ENCODE results near the gene MBP. TPM values are rescaled to one million over a fixed set of nuclear protein-coding genes. Genes with fewer than 3 reads are reported as not detected.

Gene MBP
- total RNA-seq, 1 experiment from 2014 or later: 47.4 TPM

DNA sequence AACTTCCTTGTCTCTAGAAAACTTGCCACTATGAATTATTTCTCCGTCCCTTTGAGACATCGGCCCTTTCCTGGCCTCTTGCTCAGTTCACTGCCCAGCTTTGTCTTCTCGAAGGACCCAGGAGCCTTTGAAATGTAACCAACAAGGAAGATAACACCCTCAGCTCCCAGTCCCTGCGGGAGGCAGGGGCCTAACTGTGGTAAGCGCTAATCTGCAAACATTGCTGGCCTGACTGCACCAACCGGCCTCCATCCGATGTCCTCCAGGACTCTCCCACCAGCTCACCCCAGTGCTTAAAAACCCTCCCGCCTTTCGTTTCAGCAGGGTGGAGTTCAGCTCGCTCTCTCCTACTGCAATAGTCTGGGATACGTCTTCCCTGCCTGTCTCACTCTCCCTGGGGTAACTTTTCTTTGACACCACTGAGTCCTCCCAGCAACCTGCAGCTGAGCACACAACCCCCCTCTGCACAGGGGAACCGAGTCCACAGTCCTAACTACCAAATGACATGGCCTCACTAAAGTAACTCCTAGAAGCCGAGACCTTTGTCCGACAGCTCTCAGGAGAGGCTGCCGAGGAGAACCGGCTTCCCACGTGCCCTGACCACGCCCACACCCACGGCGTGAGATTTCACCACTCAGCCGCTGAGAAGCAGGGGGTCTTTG is 76.1 kb downstream of the MBP start:
- DNase-seq: no peak
- ChIA-PET POLR2A (ENCODE audit: unreplicated experiment) (no interaction called here), CTCF (no interaction called here)
- H4K20me1 ChIP-seq (ENCODE audit: low read length): no peaks in the 10 kb centered on the region
- peaks cover 32% of the 10 kb centered on the region for H3K4me1 ChIP-seq (ENCODE audit: insufficient read depth, low read length)
- H3K4me2 ChIP-seq (ENCODE audit: low read length): no peak overlapping the region
- no peaks in the 10 kb centered on the region for H3K9me2 ChIP-seq (replicated peaks; ENCODE audit: low read length)
- TF ChIP-seq, protein P1, sequence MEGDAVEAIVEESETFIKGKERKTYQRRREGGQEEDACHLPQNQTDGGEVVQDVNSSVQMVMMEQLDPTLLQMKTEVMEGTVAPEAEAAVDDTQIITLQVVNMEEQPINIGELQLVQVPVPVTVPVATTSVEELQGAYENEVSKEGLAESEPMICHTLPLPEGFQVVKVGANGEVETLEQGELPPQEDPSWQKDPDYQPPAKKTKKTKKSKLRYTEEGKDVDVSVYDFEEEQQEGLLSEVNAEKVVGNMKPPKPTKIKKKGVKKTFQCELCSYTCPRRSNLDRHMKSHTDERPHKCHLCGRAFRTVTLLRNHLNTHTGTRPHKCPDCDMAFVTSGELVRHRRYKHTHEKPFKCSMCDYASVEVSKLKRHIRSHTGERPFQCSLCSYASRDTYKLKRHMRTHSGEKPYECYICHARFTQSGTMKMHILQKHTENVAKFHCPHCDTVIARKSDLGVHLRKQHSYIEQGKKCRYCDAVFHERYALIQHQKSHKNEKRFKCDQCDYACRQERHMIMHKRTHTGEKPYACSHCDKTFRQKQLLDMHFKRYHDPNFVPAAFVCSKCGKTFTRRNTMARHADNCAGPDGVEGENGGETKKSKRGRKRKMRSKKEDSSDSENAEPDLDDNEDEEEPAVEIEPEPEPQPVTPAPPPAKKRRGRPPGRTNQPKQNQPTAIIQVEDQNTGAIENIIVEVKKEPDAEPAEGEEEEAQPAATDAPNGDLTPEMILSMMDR (conservative IDR thresholded peaks at IDR 0.05; ENCODE audit: low read depth, low read length): no peak
- TF ChIP-seq EZH2phosphoT487 (IDR thresholded peaks at IDR 0.05; ENCODE audit: borderline replicate concordance, low read length) (no peak), EZH2 (IDR thresholded peaks at IDR 0.05; ENCODE audit: low read length, unreplicated experiment) (no peak)
- BruUV-seq (replicated peaks): no TSS peak
- intact Hi-C loops (cut with micrococcal nuclease): loop anchor here (5.0 kb wide), 1 partner anchor 254 kb away; no protein-coding TSS in a partner anchor
- H3K79me2 ChIP-seq (ENCODE audit: low read length): peaks cover 37% of the 10 kb centered on the region
- no peaks in the 10 kb centered on the region for H3K27me3 ChIP-seq (ENCODE audit: low read length)
- H3K36me3 ChIP-seq (ENCODE audit: low read depth, low read length): peaks cover 2% of the 10 kb centered on the region; the same call in 1 of the 2 replicates
- ATAC-seq: no peak
- peak overlapping the region; percentile 98 for H3K27ac ChIP-seq (ENCODE audit: low read length)
- no peaks in the 10 kb centered on the region for H3K9me3 ChIP-seq (ENCODE audit: low read length)
- H3K4me3 ChIP-seq (ENCODE audit: low read length): no peak overlapping the region
- peaks cover 8% of the 10 kb centered on the region for H3F3A ChIP-seq (ENCODE audit: low read length, unreplicated experiment)
- peak overlapping the region; percentile 99 for H3K9ac ChIP-seq (ENCODE audit: low read length)
- no peak overlapping the region for H2AFZ ChIP-seq (ENCODE audit: low read length)

DNA sequence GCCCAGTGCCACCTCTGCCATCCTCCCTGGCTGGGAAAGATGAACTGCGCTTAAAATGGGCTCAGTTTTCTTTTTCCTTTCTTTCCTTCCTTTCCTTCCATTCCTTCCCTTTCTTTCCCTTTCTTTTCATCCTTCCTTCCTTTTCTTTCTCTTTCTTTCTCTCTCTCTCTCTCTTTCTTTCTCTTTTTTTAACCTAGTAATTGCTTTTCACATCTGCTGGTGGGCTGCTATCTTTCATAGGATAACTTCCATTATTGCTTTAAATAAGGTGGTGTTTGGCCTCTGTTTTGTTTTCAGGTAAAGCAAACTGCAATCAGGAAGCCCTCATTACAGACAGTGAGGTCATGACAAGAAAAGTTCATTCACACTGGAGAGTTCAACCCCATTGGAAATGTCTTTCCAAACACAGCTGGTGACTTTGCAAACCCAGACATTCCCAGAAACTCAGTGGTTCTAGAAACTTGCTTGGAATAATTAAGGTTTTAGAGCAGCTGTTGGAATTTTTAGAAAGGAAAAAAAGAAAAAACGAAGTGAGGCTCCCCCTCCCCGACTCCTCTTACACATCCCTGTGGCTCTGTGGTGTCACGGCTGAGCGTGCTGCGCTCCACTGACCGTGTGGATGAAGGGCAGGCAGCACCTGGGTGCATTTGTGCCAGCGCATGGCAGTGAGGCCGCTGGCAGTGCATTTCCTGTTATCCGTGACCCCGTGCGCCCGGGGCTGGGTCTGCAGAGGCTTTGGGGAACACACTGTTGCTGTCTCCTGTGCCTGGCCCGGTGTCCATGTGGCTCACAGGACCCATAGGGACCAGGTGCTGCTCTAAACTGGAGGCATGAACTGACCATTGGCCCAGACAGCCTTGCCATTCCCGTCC is 76.9 kb downstream of the MBP start:
- CTCF ChIA-PET: interaction anchor here (0.6 to 1.1 kb wide), 7 partner anchors 10 to 312 kb away, joined by 3 to 9 read pairs (median 3); no protein-coding TSS in a partner anchor
- peak overlapping the region; percentile 99 for H3K9ac ChIP-seq (ENCODE audit: low read length)
- TF ChIP-seq, protein P1 (conservative IDR thresholded peaks at IDR 0.05; ENCODE audit: low read depth, low read length): no peak
- TF ChIP-seq EZH2 (IDR thresholded peaks at IDR 0.05; ENCODE audit: low read length, unreplicated experiment) (no peak), EZH2phosphoT487 (IDR thresholded peaks at IDR 0.05; ENCODE audit: borderline replicate concordance, low read length) (no peak)
- no peak for DNase-seq
- H3K27me3 ChIP-seq (ENCODE audit: low read length): no peaks in the 10 kb centered on the region
- peaks cover 8% of the 10 kb centered on the region for H3F3A ChIP-seq (ENCODE audit: low read length, unreplicated experiment)
- H3K4me3 ChIP-seq (ENCODE audit: low read length): peak overlapping the region; percentile 54
- H2AFZ ChIP-seq (ENCODE audit: low read length): no peak overlapping the region
- H3K36me3 ChIP-seq (ENCODE audit: low read depth, low read length): no peaks in the 10 kb centered on the region; the same call in 1 of the 2 replicates
- BruUV-seq (replicated peaks): no TSS peak
- H3K9me3 ChIP-seq (ENCODE audit: low read length): no peaks in the 10 kb centered on the region
- H4K20me1 ChIP-seq (ENCODE audit: low read length): no peaks in the 10 kb centered on the region
- peak overlapping the region; percentile 98 for H3K27ac ChIP-seq (ENCODE audit: low read length)
- intact Hi-C loops (cut with micrococcal nuclease): loop anchor here (1.0 to 5.0 kb wide), 4 partner anchors 13 to 253 kb away; no protein-coding TSS in a partner anchor
- H3K4me1 ChIP-seq (ENCODE audit: insufficient read depth, low read length): peaks cover 32% of the 10 kb centered on the region
- H3K9me2 ChIP-seq (replicated peaks; ENCODE audit: low read length): no peaks in the 10 kb centered on the region
- POLR2A ChIA-PET (ENCODE audit: unreplicated experiment): no interaction called here
- H3K4me2 ChIP-seq (ENCODE audit: low read length): peak overlapping the region; percentile 67
- H3K79me2 ChIP-seq (ENCODE audit: low read length): peaks cover 37% of the 10 kb centered on the region
- no peak for ATAC-seq

Measured in PC-3 (cell line).